Panc1 (cell line): ENCODE results near the gene CDC42EP3. TPM values are rescaled to one million over a fixed set of nuclear protein-coding genes. Genes with fewer than 3 reads are reported as not detected.

ENCODE experiments used
- ATAC-seq: fragments of 200-7000 bp; cut with Tn5 transposase; 2 replicates; pipeline ENCODE4 v1.9.1; 2020; ENCODE audit warnings: mild to moderate bottlenecking, moderate library complexity
- BruUV-seq: library from RNA; stranded (reverse); fragments of 400-500 nt; replicated peaks from 2 replicates; lab custom pipeline; 2021; lab: Mats Ljungman, UMichigan
- CTCF ChIA-PET: fragments of 300-600 bp; sonication (Branson Sonifier 250); formaldehyde crosslinking; loops from one replicate; lab custom pipeline; 2022; ENCODE audit warnings: antibody characterized with exemption; lab: Charles Lee
- POLR2A ChIA-PET: fragments of 300-600 bp; sonication (Branson Sonifier 250); formaldehyde crosslinking; loops from one replicate; lab custom pipeline; 2022; ENCODE audit warnings: antibody characterized with exemption; lab: Charles Lee
- DNase-seq: peaks from one replicate; pipeline ENCODE4 v3.0.0-alpha.2; 2010; ENCODE audit warnings: low read depth, low spot score
- H3K27ac ChIP-seq: 2 replicates; pipeline ENCODE4 v1.5.1; 2011; ENCODE audit warnings: mild to moderate bottlenecking, low read length, inconsistent platforms
- H3K27me3 ChIP-seq: fragments of 200-500 bp; sonication (Bioruptor generic); 2 replicates; pipeline ENCODE4 v1.6.0; 2014; ENCODE audit warnings: low read length, inconsistent platforms; ENCODE audit not compliant: control insufficient read depth, insufficient read depth
- H3K36me3 ChIP-seq: fragments of 200-500 bp; sonication (Bioruptor generic); 2 replicates; pipeline ENCODE4 v1.5.1; 2014; ENCODE audit warnings: inconsistent platforms, mild to moderate bottlenecking, low read length, moderate library complexity; ENCODE audit not compliant: control insufficient read depth, insufficient read depth
- H3K4me1 ChIP-seq: 2 replicates; pipeline ENCODE4 v1.5.1; 2011; ENCODE audit warnings: inconsistent platforms, mild to moderate bottlenecking, low read length, moderate library complexity; ENCODE audit not compliant: control insufficient read depth, insufficient read depth
- H3K4me3 ChIP-seq, 2 experiments: 2 replicates each; pipeline ENCODE4 v1.5.1; 2011 to 2012; ENCODE audit warnings: low read depth in 2 of 2, low read length in 2 of 2, mild to moderate bottlenecking in 2 of 2, inconsistent platforms in 1 of 2, moderate library complexity in 1 of 2
- H3K9me3 ChIP-seq: fragments of 200-500 bp; sonication (Bioruptor generic); 2 replicates; pipeline ENCODE4 v1.5.1; 2014; ENCODE audit warnings: low read depth, mild to moderate bottlenecking, inconsistent platforms, low read length, moderate library complexity; ENCODE audit not compliant: control insufficient read depth, insufficient read depth
- CTCF ChIP-seq: fragments of 450-650 bp; IDR thresholded peaks from 2 replicates; pipeline ENCODE4 v1.5.1; 2017; ENCODE audit warnings: mild to moderate bottlenecking
- POLR2AphosphoS5 ChIP-seq: IDR thresholded peaks from 2 replicates; pipeline ENCODE4 v1.6.1; 2012; ENCODE audit warnings: mild to moderate bottlenecking, low read depth, low read length, moderate library complexity
- REST ChIP-seq, 2 experiments: IDR thresholded peaks; 2 replicates each; pipeline ENCODE4 v1.6.1; 2011 to 2012; ENCODE audit warnings: low read depth in 2 of 2, control low read depth in 1 of 2, low read length in 1 of 2, mild to moderate bottlenecking in 1 of 2, moderate library complexity in 1 of 2; ENCODE audit not compliant: insufficient read depth in 1 of 2
- SIN3A ChIP-seq: IDR thresholded peaks from 2 replicates; pipeline ENCODE4 v1.6.1; 2012; ENCODE audit warnings: low read depth, mild to moderate bottlenecking, low read length, moderate library complexity, borderline replicate concordance; ENCODE audit not compliant: insufficient read depth
- TCF7L2 ChIP-seq: IDR thresholded peaks from 2 replicates; pipeline ENCODE4 v1.6.1; 2011; ENCODE audit warnings: mild to moderate bottlenecking, low read depth, low read length, inconsistent platforms
- in situ Hi-C: cut with HindIII; loops from 2 replicates; pipeline ENCODE4 v1.10.0; 2016; ENCODE audit warnings: low sequenced_read_pairs, low pct_unique_long_range_greater_than_20kb
- intact Hi-C: fragments of 100-400 bp; cut with micrococcal nuclease; formaldehyde crosslinking; loops from one replicate; pipeline ENCODE4 v1.10.0; 2022; ENCODE audit not compliant: unreplicated experiment
- total RNA-seq: library from RNA; stranded (reverse); gene quantifications from one replicate; pipeline ENCODE4 v1.2.1, GENCODE V29; 2021; ENCODE audit not compliant: unreplicated experiment

The CDC42EP3 gene
- total RNA-seq, 1 experiment from 2014 or later, result 6.1 TPM

- TF ChIP-seq TCF7L2 (no peak), CTCF (no peak), SIN3A (no peak), POLR2AphosphoS5 (no peak), REST (IDR thresholded peaks at IDR 0.05; ENCODE audit: insufficient read depth in 1 of 2, low read depth in 2 of 2, low read length in 1 of 2) (no peak)
- CTCF ChIA-PET, result no interaction called here
- Histone ChIP-seq H3K4me3 (no peak overlapping the region), H3K4me1 (no peaks in the 10 kb centered on the region), H3K27ac (no peak overlapping the region), H3K36me3 (no peaks in the 10 kb centered on the region), H3K27me3 (no peaks in the 10 kb centered on the region), H3K9me3 (no peaks in the 10 kb centered on the region)
- POLR2A ChIA-PET, result no interaction called here
- in situ Hi-C loops, result no loop called here
- DNase-seq (no peak), ATAC-seq (no peak)
- BruUV-seq, result no TSS peak
- intact Hi-C loops, result no loop called here
Observed at GRCh38 chr2:37664231-37664643, 7.2 kb downstream of the CDC42EP3 start.

- POLR2A ChIA-PET, result no interaction called here
- TF ChIP-seq SIN3A (no peak), POLR2AphosphoS5 (no peak), TCF7L2 (no peak), REST (IDR thresholded peaks at IDR 0.05; ENCODE audit: insufficient read depth in 1 of 2, low read depth in 2 of 2, low read length in 1 of 2) (no peak), CTCF (no peak)
- no TSS peak for BruUV-seq
- DNase-seq (no peak), ATAC-seq (no peak)
- H3K27me3 ChIP-seq, result no peaks in the 10 kb centered on the region
- CTCF ChIA-PET, result interaction anchor here (0.6 kb wide), 1 partner anchor 11 kb away, joined by 4 read pairs; no protein-coding TSS in a partner anchor
- H3K4me1 ChIP-seq, result no peaks in the 10 kb centered on the region
- intact Hi-C loops (no loop called here), in situ Hi-C loops (no loop called here)
- H3K27ac ChIP-seq, result no peak overlapping the region
- H3K4me3 ChIP-seq, result no peak overlapping the region
- H3K36me3 ChIP-seq, result no peaks in the 10 kb centered on the region
- H3K9me3 ChIP-seq, result no peaks in the 10 kb centered on the region
Observed at GRCh38 chr2:37663390-37663789, 8.1 kb downstream of the CDC42EP3 start.
